GM19468 (cell line): ENCODE results near the gene SORL1-AS1.

Source experiments
- ATAC-seq: cut with Tn5 transposase; IDR thresholded peaks from one replicate; pipeline ENCODE4 v1.9.1; 2021; ENCODE audit warnings: mild to moderate bottlenecking, moderate library complexity, moderate number of reproducible peaks; ENCODE audit not compliant: unreplicated experiment; ENCODE audit errors: extremely low read depth

SORL1-AS1 gene

DNA sequence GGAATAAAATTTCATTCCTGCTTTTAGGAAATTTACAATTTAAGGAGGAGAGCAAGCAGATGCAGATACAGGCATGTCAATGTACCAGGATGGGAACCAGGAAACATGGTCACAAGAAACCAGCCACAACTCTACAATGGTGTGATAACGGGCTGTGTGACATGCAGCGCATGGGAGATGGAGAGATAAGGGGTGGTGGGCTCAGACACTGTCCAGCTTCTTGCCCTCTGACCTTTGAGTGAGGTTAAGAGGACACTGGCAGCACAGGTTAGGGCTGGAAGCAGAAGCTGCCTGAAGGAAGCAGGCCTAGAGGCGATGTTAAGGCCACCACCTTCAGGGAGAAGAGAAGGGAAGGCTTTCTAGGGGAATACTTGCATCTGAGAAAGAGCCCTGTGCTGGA lies 2.3 kb upstream of the SORL1-AS1 start:
- ATAC-seq = no peak

DNA sequence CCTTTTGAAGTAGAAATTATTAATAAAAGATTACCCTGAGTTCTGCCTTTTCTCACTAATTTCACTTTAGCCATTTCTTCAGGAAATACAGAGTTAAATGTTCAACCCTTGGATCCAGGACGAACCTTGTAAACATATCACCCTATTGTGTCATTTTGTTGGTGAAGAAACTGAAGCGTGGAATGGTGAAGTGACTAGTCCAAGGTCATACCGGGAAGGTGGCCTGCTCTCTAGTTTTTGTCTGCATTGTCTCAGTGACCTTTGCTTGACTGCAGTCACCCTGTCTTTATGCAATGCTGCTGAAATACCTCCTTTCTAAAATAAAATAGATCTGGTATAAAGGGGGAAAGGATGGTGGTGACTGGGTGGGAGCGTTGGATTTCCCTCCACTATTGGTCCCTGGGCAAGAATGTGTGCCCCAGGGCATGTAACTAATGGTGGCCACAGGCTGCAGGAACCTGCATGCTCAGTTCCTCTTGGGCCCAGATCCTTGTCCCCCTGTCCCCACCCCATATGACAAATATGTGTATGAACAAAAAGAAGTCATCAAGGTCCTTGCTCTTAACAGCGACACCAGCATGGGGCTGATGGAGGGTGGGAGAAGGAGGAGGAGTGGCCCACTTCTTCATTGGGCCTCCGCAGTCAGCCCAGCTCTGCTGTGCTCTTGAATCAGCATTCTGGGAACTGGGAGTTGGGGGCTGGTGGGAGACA lies 977 bp upstream of the SORL1-AS1 start:
- no peak for ATAC-seq

DNA sequence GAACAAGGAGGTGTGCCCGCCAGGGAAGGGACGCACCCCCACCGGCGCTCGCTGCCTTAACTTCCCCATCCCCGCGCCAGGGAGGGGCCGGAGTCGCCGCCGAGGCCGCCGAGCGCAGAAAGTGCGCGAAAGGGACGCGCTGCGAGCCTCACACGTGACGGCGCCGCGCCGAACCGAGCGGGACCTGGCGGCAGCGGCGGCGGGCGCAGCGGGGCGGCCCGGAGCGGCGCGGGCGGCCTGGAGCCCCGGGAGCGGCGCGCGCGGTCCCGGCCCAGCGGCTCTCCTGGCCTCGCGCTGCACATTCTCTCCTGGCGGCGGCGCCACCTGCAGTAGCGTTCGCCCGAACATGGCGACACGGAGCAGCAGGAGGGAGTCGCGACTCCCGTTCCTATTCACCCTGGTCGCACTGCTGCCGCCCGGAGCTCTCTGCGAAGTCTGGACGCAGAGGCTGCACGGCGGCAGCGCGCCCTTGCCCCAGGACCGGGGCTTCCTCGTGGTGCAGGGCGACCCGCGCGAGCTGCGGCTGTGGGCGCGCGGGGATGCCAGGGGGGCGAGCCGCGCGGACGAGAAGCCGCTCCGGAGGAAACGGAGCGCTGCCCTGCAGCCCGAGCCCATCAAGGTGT lies 670 bp downstream of the SORL1-AS1 start, which contains the start of gene SORL1:
Gene SORL1 (plus strand): TSS at position 329 of the 623 bp plus-strand sequence. CDS start 18 bp downstream, at position 347.
- ATAC-seq = no peak

DNA sequence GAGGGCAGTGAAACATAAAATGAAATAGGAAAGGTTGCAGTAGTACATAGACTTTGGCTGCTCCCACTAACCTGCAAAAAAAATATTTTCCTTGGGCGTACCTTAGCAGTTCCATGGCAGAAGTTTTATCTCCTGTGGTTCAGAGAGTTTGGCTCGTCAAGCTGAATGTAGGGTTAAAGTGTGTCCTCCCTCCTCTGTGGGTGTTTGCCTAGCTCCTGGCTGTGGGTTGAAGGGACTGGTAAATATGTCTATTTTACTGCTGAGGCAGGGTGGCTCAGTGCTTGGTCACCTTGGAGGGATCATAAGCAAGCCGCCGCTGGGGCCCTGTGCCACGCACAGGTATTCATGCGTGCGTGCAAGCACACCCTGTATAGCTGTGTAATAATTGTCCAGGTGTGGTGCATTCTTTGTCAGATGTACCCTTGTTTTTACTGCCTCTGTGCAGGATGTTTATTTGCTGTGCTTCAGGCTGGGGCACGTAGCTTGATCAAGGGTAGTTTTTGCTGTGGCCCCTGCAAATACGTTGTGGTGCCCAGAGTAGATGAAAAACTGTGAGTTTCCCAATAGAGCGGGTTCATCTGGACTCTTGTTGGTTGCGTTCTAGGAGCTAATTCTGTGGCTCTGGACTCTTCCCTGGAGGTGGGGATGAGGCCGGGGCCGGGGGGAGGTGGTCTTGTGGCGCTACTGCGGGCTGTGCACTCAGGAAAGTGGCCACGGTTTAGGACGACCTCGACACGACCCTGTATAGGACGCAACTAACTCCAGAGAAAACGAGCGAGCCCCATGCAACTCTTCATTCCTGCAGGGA lies 1.4 kb downstream of the SORL1-AS1 start:
- no peak for ATAC-seq

DNA sequence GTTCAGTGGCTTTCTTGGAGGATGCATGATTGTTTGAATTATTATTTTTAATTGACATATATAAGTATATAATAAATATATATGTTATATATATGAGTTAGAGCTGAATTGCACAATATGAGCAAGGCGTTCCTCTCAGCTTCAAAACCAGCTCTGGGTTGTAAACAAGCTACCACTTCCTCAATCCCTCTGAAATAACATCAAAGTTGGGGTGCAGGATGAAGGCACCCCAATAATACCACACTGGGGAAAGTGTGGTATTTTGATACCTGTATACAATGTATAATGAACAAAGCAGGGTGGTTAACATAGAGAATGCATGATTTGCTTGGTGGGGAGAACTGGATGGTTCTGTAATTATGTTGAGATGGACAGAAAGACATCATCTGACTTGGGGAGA lies 2.4 kb downstream of the SORL1-AS1 start:
- ATAC-seq = no peak

DNA sequence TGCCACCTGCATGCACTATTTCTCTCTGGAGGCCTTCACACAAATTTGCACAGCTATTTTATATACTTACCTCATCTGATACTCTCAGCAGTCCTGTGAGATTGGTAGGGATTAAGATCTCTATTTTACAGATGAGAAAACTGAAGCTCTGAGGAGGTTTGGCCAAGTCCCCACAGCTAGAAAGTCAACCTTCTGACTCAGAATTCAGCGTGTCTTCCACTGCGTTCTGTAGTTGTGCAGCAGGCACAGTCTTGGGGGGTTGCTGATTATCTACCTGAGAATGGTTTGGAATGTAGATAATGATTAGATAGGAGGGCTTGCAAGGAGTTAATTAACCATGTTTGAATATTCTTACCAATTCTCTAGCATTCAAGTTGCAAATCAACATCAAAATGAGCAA lies 3.1 kb downstream of the SORL1-AS1 start:
- ATAC-seq = no peak

DNA sequence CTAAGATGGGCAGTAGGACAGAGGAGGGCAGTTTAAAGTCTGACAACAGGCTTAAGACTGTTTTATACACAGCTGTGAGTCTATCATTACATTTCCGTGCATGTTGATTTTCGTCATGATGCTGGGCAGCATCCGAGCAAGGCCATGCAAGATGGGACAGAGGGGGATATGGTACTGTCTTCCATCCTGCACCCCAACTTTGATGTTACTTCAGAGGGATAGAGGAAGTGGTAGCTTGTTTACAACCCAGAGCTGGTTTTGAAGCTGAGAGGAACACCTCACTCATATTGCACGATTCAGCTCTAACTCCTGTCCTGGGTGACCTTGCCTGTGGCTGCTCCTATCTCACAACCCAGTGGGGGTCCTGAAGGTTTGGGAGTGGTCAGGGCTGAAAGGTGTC lies 3.6 kb downstream of the SORL1-AS1 start:
- no peak for ATAC-seq

DNA sequence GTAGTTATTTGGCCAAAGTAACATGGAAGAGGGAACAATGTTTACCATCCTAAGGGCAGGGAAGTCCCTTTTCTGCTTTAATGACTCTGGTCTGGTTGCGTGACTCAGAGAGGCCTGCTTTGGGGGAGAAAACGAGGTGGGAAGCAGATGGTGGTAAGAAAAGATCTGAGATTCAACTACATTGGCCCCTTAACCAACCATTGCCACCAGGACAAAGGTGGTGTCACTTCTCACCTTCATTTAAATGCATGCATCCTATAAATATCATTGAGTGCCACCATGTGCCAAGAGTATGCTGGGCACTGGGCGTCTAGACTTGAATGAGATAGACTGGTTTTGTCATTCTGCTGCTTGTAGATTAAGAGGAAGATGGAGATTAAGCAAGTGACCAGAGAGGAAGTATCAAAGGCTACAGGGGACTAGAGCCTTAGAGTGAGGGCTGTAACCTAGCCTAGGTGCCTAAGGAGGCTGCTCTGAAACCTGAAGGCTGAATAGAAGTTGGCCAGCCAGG lies 4.3 kb downstream of the SORL1-AS1 start:
- no peak for ATAC-seq

DNA sequence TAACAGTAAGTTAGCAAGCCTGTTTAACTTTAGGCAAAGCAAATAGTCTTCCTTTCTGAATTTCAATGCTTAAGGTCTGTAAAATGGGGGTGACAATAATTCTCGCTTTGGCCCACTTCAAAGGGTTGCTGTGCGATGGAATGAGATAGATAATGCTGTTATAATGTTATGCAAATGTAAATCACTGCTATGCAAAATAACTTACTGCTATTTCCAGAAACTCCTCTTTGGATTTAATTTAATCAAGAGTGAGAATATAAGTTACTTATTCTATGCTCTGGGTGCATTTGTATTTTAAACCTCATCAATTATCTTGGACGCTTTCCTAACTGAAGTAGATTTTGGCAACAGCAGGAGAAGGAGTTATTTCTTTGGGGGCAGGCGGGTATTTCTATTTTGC lies 4.8 kb downstream of the SORL1-AS1 start:
- no peak for ATAC-seq

DNA sequence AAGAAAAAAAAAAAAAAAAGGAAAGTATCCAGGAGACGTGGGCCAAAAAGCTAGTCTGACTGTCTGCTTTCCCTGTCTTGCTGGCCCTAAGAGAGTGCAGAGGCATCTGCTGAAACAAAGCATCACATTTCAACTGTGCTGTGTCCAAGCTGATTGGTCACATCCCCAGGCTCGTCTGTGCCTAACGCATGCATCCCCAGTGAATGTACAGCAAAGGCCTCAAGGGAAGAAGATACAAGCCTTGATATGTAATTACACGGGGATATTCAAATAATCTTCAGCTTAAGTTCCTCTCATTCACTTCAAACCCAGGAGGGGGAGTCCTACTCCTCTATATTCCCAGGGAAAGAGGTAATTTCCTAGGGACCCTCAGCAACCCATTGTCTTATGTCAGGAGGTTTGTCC lies 6.0 kb downstream of the SORL1-AS1 start:
- ATAC-seq = no peak

DNA sequence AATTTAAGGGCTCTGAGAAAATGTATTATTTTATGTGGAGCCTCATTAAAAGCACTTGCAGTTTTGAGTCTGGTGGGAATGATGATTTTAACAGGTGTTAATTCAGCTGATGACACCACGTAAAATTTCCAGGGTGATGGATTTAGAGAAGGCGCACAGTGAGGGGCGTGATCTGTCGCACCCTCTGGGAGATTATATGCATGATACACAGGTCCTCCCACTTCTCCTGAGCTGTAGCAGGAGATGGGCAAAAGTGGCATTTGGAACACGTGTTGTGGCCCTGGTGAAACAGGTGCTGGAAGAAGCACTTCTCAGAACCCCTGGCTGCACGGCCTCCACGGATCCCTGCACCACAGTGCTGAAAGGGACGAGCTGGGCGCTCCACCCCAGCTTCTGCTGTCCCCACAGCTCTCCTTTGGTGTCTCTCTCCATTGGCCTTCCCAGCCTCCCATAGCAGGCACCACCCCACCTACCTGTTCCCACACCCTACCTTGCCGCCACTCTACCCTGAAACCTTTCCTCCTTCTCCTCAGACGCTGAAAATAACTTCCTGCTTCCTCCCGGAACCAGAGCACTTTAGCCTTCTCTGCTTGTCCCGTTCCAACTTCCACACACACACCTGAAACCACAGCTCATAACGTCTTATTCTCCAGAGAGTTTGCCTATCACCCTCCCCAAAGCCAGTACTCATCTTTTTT lies 7.5 kb downstream of the SORL1-AS1 start:
- no peak for ATAC-seq

DNA sequence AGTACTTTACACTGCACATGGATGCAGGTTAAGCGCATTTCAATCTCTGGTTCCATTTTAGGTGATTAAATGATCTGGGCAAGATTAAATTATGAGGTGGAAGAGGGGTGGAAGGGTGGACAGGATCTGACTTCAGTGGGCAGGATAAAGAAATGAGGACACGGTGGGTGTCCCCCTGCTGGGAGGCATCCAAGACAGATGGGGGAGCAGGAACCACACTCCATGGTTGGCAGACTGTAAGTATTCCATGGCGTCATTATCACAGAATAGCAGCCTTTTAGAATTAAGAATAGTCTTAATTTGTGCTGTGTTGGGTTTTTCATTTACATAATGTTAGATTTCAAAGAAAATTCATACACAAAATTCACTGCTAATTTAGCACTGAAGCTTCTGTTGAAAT lies 8.2 kb downstream of the SORL1-AS1 start:
- no peak for ATAC-seq

DNA sequence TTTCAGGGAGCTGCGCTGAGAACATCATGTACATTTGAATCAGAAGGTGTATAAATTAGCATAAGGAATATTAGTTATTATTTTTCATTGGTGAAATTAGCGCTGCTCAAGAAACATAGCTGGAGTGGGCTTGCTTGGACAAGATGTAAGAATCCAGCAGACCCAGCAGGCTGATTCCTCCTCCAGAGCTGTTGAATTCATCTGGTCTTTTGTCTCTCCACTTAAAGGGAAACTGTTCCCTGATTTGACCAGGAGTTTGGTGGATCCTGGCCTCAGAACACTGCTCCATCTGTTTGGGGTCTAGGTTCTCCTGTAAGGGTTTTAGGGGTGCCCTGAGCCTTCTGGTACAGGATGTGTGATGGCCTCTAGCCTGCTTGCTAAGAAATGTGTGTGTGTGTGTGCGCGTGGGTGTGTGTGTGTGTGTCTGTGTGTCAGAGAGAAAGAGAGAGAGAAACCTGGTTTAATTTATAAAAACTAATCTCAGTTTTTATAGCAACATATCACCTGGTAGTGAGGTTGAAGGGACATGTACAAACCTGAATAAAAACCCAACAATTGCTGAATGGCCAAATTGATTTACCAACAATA lies 9.0 kb downstream of the SORL1-AS1 start:
- no peak for ATAC-seq

DNA sequence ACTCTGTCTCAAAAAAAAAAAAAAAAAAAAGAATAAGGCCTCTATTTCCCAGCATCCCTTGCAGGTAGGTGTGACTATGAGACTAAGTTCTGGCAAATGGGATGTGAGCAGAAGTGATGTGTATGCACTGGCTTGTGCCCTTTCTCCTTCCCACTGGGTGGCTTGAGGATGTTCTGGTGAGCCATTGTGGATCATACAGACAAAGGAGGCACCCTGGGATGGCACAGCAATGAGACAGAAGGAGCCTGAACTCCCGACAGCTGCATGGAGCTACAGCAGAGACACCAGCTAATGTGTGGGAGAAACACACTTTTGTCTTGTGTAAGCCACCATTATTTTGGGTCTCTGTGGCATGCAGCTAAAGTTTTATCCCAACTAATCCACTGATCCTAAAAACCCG lies 11.2 kb downstream of the SORL1-AS1 start:
- ATAC-seq = no peak

DNA sequence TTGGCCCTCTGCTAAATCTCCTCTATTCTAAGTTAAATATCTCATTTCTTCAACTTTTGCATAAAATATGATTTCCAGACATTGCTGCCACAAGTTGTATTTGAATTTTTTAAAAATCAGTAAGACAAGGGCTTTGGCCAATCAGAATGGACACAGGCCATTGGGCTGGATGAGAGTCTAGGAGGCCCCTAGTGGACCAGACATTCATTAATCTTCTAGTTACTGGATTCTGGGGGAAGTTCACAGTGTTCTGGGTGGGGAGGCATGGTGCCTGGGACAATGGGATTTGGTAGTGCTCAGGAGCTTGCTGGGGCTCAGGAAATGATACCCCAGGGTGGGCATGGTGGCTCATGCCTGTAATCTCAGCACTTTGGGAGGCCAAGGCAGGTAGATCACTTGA lies 13.0 kb downstream of the SORL1-AS1 start:
- no peak for ATAC-seq

DNA sequence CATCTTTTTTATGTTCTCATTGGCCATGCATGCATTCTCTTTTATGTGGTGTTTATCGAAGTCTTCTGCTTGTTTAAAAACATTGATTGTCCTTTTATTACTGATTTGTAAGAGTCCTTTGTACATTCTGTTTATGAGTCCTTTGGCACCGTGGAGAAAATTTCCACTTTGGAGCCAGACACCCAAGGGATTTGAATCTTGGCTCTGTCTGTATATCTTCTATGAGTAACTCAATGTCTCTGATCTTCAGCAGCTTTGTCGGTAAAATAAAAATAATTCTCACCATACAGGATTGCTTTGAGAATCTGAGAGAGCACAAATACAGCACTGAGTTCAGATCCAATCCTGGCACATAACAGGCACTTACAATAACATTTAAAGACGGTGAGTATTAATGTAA lies 13.4 kb downstream of the SORL1-AS1 start:
- no peak for ATAC-seq

DNA sequence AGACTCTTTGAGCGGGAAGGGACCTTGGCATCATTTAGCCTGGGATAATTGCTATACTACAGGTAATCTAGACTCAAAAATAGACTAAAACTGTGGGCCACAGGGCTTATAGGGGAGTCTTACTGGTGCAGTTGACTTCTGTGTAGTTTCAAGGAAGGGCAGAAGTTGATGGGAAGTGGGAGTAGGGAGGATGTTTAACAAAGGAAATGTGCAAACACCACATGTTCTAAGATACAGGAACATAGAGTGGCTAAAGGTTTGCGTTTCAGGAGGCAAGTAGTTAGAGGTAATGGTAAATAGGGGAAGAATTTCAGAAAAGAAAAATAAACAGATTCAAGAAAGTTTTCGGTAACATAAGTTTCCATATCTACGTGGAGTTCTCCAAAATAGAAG lies 15.1 kb downstream of the SORL1-AS1 start:
- ATAC-seq = no peak

DNA sequence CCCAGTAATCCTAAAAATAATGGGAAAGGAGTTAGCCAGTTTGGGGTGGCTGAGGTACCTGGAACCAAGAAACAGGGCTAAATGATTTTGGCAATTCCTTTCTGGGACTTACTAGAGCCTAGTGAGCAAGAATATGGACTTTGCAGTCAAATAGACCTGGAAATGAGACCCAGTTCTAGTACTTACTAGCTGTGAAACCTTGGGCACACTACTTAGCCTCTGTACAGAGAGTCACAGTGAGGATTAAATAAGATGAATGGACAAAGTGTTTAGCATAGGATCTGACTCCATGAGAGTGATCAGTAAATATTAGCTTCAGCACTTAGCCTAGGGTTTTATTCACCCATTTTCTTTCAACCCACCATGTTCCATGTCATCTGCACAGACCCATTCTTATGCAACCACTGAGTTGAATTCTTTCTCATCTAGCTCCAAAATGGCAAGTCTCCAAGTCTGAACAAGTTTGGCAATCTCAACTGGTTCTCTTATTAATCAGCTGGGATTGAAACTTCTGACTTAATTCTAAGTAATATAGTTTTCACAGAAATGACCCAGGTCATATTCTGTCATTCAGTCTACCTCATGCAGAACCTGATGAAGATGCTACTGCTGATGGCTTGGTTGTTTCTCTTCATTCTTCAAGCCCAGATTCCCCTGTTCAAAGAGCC lies 15.6 kb downstream of the SORL1-AS1 start:
- no peak for ATAC-seq
